Measurements from ENCODE around the gene SLC25A44.
A peak's percentile ranks its signal among the peaks of the same experiment; 100 is the strongest.
"Not testable (repeated sequence)": the region's sequence is repeated elsewhere in the genome, so short reads cannot be mapped to it uniquely, and the experiment has no call there.

SLC25A44 gene

GRCh38 chr1:156212130-156212529 is 18.2 kb downstream of the SLC25A44 start:
- no peak for DNase-seq

- peak; percentile 97 for DNase-seq
Observed at GRCh38 chr1:156212833-156213643, 19.1 kb downstream of the SLC25A44 start, which contains the start of gene PMF1. Gene PMF1 (plus strand): TSS chr1:156213007. CDS start chr1:156213016, 9 bp downstream.

DNA sequence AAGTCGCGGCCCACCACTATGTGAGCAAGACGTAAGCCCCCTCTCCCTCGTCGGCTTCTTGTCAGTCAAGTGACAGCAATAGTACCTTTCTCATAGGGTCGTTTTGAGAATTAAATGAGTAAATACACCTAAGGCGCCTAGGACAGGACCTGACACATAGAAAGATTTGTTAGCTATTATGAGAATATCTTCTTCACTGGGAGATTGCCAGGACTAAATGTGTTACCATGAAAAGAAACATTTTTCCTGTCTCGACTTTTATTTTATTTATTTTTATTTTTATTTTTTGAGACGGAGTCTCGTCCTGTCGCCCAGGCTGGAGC is 19.7 kb downstream of the SLC25A44 start:
- no peak for DNase-seq

DNA sequence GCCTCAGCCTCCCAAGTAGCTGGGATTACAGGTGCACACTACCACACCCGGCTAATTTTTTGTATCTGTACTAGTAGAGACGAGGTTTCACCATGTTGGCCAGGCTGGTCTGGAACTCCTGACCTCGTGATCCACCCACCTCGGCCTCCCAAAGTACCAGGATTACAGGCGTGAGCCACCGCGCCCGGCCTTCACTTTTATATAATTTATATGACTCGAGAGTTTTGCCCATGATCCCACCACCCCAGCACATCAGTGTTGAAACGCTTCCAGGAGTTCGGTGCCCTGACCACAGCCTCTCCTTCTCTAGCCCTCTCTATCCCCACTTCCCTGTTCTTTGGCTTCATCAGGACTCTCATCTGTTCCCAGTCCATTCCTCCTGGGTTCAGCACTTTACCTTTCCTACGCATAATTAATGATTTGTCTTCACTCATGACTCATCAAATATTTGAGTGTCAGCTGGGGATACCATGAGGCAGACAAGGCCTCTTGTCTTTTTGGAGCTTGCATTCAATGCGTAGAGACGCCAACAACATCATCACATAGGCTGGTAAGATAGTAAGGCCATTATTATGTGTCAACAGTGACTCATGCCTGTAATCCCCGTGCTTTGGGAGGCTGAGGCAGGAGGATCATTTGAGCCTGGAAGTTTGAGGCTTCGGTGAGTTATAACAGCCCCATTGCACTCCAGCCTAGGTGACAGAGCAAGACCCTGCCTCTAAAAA is 20.3 kb downstream of the SLC25A44 start:
- DNase-seq = no peak

DNA sequence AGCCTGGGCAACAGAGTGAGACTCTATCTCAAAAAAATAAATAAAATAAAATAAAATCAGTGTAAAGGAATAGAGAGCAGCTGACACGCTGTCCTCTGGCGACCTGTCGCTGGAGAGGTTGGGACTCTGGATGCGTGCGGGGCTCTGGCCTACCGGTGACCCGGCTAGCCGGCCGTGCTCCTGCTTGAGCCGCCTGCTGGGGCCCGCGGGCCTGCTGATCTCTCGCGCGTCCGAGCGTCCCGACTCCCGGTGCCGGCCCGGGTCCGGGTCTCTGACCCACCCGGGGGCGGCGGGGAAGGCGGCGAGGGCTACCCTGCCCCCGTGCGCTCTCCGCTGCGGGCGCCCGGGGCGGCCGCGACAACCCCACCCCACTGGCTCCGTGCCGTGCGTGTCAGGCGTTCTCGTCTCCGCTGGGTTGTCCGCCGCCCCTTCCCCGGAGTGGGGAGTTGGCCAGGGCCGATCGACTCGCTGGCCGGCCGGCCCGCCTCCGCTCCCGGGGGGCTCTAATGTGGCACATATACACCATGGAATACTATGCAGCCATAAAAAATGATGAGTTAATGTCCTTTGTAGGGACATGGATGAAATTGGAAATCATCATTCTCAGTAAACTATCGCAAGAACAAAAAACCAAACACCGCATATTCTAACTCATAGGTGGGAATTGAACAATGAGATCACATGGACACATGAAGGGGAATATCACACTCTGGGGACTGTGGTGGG is 22.6 kb downstream of the SLC25A44 start:
- not testable (repeated sequence) for DNase-seq

GRCh38 chr1:156217871-156218270 is 24.0 kb downstream of the SLC25A44 start:
- no peak for DNase-seq

GRCh38 chr1:156220226-156220625 is 26.3 kb downstream of the SLC25A44 start:
- DNase-seq = no peak

GRCh38 chr1:156221986-156222692 is 28.2 kb downstream of the SLC25A44 start:
- no peak for DNase-seq

GRCh38 chr1:156225677-156226014 is 31.7 kb downstream of the SLC25A44 start:
- DNase-seq = no peak

DNA sequence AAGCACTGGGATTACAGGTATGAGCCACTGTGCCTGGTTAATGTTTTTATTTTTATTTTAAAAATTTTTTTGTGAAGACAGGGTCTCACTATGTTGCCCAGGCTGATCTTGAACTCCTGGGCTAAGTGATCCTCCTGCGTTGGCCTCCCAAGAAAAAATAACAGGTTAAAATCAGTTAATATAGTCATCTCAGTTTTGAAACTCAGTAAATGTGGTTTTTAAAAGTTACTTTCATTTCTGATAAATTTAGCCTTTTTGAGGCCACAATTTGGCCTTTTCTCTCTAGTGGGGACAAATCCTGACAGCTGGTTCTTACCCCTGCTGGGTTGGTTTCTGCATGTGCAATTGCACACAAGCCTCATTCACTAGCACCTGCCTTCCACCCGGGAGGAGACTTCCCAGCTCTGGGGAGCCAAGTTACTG is 32.2 kb downstream of the SLC25A44 start:
- DNase-seq = no peak

DNA sequence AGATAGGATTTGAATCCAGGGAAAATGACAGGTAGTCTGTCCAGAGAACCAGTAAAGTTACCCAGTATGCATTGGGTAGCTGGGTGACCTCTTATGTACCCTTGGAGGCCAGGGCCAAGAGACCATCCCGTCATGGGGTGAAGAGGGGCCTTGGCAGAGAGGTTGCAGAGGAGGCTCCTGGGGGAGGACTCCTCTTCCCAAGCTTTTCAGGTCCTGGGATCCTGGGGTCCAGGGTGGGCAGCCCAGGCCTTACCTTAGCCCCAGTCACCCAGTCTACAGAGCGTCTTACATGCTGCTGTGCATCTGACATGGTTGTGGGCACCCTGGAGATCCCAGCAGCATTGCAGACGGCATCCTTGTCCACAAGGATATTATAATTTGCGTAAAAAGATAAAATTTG is 32.9 kb downstream of the SLC25A44 start:
- no peak for DNase-seq

DNA sequence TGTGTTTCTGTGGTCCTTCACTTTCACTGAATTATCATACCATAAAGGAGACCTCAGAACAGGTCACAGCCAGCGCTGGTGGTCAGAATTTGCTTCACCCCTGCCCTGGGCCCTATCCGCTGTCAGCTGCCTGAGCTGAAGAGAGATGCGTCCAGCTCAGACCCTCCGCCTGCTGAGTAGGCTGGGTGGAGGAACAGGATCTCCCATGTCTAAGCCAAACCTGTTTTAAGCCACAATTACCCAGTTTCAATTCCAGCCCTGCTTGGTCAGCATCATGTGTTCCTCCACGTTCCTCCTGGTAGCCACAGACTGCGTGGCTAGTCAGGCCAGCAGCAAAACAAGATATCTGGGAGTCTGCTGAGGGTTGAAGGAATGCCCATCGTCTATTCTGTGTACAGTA is 34.6 kb downstream of the SLC25A44 start:
- no peak for DNase-seq

- no peak for DNase-seq
Observed at GRCh38 chr1:156229809-156230472, 36.0 kb downstream of the SLC25A44 start.

DNA sequence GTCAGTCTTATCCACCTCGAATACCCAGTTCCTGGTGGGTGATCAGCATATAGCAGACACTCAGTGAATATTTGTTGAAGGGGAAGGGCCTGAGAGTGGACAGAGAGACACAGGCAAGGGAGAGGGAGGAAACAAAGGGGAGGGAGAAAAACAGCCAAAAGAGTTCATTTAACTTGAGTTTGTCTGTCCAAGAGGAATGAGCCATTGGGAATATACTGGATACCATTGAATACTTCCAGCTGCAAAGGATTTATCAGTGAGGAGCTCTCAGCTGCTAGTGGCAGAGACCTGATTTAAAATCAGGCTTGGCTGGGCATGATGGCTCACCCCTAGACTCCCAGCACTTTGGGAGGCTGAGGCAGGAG is 36.6 kb downstream of the SLC25A44 start:
- DNase-seq = no peak

GRCh38 chr1:156232201-156232894 is 38.4 kb downstream of the SLC25A44 start:
- no peak for DNase-seq

DNA sequence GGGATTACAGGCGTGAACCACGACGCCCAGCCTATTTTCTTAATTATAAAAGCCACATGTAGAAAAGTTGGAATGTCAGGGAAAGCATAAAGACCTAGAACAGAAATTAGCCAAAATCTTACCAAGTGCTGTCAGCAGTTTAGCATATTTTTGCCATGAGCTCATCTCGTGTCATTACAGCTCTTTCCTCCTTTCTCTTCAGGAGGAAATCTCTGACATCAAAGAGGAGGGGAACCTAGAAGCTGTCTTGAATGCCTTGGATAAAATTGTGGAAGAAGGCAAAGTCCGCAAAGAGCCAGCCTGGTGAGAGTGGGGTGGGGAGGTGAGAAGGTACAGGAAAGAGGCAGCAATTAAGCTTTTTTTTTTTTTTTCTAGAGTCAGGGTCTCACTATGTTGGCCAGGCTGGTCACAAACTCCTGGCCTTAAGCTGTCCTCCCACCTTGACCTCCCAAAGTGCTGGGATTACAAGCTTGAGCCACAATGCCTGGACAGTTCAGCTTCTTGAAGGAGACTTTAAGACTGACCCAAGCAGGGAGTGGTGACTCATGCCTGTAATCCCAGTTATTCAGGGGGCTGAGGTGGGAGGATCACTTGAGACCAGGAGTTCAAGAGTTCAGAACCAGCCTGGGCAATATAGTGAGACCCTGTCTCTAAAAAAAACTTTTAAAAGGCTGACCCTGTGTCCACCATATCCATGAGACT is 39.7 kb downstream of the SLC25A44 start:
- DNase-seq = no peak

GRCh38 chr1:156236164-156236563 is 42.3 kb downstream of the SLC25A44 start:
- DNase-seq = no peak

DNA sequence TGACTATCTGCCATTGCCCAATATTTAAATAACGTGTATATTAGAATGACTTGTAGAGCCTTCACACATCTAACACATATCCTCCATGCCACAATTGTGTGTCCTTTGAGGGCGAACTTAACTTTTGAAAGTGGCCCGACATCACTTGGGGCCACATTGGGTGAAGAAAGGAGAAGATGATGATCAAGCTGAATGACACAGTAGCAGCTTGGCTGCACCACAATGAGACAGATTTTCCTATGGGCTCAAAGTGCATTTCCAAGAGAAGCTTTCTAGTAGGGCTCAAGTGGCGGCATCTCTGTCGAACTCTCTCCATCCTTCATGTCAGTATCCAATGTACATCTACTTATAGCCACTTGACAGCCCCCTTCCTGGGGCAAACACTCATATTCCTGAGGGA is 44.3 kb downstream of the SLC25A44 start:
- no peak for DNase-seq

GRCh38 chr1:156241311-156241811 is 47.5 kb downstream of the SLC25A44 start:
- no peak for DNase-seq

- DNase-seq = no peak
Observed at GRCh38 chr1:156241926-156242325, 48.0 kb downstream of the SLC25A44 start, which contains the start of gene BGLAP. Gene BGLAP (plus strand): TSS chr1:156242184. CDS start chr1:156242232, 48 bp downstream.

DNA sequence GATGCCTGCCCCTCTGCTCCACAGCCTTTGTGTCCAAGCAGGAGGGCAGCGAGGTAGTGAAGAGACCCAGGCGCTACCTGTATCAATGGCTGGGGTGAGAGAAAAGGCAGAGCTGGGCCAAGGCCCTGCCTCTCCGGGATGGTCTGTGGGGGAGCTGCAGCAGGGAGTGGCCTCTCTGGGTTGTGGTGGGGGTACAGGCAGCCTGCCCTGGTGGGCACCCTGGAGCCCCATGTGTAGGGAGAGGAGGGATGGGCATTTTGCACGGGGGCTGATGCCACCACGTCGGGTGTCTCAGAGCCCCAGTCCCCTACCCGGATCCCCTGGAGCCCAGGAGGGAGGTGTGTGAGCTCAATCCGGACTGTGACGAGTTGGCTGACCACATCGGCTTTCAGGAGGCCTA is 48.8 kb downstream of the SLC25A44 start:
- no peak for DNase-seq

All from NCI-H1694 (cell line).